Stimulated activated CD4-positive, alpha-beta T cell treated with anti-CD3 and anti-CD28 coated beads, Interleukin-12 subunit alpha, Interleukin-12 subunit beta, amount 100 ng/mL, for 24 hours (primary cell): ENCODE measurements around the gene TENT4A.

Experiments used
- DNase-seq, 2 experiments: peaks; one replicate each; pipeline ENCODE4 v3.0.0-alpha.2; 2020; ENCODE audit warnings: low read depth in 2 of 2

Gene TENT4A

GRCh38 chr5:6732634-6733410, 19.6 kb downstream of the TENT4A start:
- DNase-seq, result no peak

- DNase-seq, result no peak
Measured at GRCh38 chr5:6733411-6734242, 20.4 kb downstream of the TENT4A start.

GRCh38 chr5:6734243-6734700, 21.0 kb downstream of the TENT4A start:
- DNase-seq, result no peak

- DNase-seq, result no peak
Measured at GRCh38 chr5:6734781-6735180, 21.5 kb downstream of the TENT4A start.

- DNase-seq, result no peak
Measured at GRCh38 chr5:6736106-6736505, 22.9 kb downstream of the TENT4A start.

- DNase-seq, result no peak
Measured at GRCh38 chr5:6736524-6737042, 23.4 kb downstream of the TENT4A start.

GRCh38 chr5:6737043-6737941, 24.1 kb downstream of the TENT4A start:
- no peak for DNase-seq

GRCh38 chr5:6739603-6740002, 26.4 kb downstream of the TENT4A start:
- no peak for DNase-seq

- DNase-seq, result no peak
Measured at GRCh38 chr5:6740586-6741150, 27.4 kb downstream of the TENT4A start.

- DNase-seq, result no peak
Measured at GRCh38 chr5:6742081-6742758, 29.0 kb downstream of the TENT4A start.

GRCh38 chr5:6743161-6743560, 29.9 kb downstream of the TENT4A start:
- DNase-seq, result no peak

GRCh38 chr5:6744841-6745705, 31.8 kb downstream of the TENT4A start:
- no peak for DNase-seq

GRCh38 chr5:6745706-6746222, 32.5 kb downstream of the TENT4A start:
- no peak for DNase-seq

GRCh38 chr5:6746244-6746643, 33.0 kb downstream of the TENT4A start:
- DNase-seq, result no peak

- no peak for DNase-seq
Measured at GRCh38 chr5:6747103-6747502, 33.9 kb downstream of the TENT4A start.

- no peak for DNase-seq
Measured at GRCh38 chr5:6748142-6748541, 34.9 kb downstream of the TENT4A start.

- no peak for DNase-seq
Measured at GRCh38 chr5:6749026-6749716, 35.9 kb downstream of the TENT4A start.

- no peak for DNase-seq
Measured at GRCh38 chr5:6750142-6750840, 37.1 kb downstream of the TENT4A start.
